LoVo (cell line): ENCODE data around the gene ASB4.
"Not testable (repeated sequence)": the region's sequence is repeated elsewhere in the genome, so short reads cannot be mapped to it uniquely, and the experiment has no call there.

Experiments
- DNase-seq: peaks from one replicate; pipeline ENCODE4 v3.0.0-alpha.2; 2016; ENCODE audit warnings: low spot score

ASB4 gene, protein sequence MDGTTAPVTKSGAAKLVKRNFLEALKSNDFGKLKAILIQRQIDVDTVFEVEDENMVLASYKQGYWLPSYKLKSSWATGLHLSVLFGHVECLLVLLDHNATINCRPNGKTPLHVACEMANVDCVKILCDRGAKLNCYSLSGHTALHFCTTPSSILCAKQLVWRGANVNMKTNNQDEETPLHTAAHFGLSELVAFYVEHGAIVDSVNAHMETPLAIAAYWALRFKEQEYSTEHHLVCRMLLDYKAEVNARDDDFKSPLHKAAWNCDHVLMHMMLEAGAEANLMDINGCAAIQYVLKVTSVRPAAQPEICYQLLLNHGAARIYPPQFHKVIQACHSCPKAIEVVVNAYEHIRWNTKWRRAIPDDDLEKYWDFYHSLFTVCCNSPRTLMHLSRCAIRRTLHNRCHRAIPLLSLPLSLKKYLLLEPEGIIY

DNA sequence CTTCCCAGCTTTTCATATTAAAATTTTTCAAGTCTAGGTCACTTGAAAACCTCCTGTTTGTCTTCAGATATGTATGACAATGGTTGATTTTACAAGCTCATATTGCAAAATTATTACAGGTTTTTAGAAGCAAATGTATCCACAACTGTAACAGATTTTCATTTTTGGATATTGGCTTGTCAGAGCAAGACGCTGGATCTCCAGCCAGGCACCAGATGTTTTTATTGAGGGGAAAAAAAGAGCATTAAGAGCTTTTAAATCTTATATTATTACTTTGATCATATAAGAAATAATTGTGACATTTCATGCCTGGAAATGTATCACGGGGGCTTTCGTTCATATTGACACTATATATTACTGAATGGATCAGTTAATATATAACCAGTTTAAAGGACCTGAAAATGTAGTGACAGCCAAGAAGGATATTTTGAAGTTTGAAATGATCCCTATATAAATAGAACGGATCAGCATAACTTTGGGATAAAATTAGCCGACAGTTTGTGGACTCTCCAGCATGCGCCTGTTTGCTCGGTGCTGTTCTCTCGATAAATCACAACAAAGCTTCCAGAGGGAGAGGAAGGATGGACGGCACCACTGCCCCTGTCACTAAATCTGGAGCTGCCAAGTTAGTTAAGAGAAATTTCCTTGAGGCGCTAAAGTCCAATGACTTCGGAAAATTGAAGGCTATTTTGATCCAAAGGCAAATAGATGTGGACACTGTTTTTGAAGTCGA, at the start of gene ASB4:
Gene ASB4 (plus strand): TSS at position 553 of the 733 bp plus-strand sequence. CDS start 29 bp downstream, at position 582.
- DNase-seq = no peak

DNA sequence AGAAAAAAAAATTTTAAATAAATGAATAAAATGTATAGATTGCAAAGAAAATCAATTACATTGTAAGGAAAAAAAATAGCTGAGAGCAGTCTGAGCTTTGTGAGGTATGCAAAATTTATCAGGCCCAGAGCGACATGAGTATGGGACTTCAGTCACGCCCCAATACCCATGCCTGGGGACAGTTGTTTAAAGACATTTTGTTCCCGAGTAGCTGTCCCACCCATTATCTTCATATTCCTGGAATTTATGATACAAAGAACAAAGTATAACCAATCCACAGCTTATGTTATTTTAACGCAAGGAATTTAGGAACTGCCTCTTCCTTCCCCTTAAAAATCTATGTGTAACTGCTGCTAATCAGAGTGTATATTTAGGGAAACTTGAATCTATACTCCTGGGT, 49.3 kb upstream of the ASB4 start:
- DNase-seq = no peak

GRCh38 chr7:95440394-95441038, 45.2 kb upstream of the ASB4 start:
- no peak for DNase-seq

DNA sequence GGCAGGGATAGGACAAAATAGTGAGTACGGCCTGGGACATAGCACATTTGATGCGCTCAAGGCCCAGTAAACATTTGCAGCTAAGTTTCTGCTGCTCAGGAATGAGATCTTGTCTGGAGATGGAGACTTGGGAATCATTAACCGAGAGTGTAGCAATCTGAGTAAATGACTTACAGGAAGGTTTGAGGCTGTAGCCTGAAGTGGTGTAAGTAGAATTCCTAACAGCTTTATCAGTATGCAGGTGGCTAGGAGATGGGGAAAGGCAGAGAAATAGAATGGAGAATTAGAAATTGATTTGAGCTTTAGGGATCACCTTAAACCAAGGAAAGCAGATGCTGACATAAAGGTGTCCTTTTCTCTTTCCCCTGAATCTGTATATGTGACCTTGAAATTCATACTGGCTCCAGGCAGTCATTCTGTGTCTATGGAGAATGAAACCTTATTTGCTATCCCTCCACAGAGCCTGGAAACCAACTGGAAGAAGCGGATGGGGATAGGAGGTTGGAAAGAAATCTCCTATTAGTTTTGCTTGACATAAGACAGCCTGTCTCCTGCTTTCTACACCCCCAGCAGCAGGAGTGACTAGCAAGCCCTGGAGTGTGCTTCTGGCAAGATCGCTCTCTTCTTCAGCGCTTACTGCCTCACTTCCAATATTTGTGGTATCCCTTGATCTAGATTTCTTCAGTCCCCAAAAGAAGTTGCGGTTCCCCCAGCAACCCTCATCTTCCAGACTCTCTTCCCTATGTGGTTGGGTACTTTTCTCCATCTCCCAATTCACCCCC, 44.5 kb upstream of the ASB4 start:
- DNase-seq = peak; percentile 59

- no peak for DNase-seq
These were observed 40.9 kb upstream of the ASB4 start for GRCh38 chr7:95444796-95445195.

GRCh38 chr7:95446618-95447017, 39.1 kb upstream of the ASB4 start:
- no peak for DNase-seq

- DNase-seq = no peak
These were observed 31.2 kb upstream of the ASB4 start for GRCh38 chr7:95454438-95455045.

GRCh38 chr7:95457947-95458346, 27.8 kb upstream of the ASB4 start:
- DNase-seq = no peak

DNA sequence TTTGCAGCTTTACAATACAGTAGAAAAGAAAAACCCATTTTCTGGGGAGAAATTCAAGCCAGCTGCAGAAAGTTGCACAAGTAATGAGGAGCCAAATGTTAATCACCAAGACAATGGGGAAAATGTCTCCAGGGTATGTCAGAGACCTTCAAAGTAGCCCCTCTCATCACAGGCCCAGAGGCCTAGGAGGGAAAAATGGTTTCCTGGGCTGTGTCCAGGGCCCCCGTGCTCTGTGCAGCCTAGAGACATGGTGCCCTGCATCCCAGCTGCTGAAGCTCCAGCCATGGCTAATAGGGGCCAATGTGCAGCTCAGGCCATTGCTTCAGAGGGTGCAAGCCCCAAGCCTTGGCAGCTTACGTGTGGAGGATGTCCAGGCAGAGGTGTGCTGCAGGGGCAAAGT, 25.1 kb upstream of the ASB4 start:
- DNase-seq = not testable (repeated sequence)

- DNase-seq = no peak
These were observed 17.7 kb upstream of the ASB4 start for GRCh38 chr7:95467912-95468607.

DNA sequence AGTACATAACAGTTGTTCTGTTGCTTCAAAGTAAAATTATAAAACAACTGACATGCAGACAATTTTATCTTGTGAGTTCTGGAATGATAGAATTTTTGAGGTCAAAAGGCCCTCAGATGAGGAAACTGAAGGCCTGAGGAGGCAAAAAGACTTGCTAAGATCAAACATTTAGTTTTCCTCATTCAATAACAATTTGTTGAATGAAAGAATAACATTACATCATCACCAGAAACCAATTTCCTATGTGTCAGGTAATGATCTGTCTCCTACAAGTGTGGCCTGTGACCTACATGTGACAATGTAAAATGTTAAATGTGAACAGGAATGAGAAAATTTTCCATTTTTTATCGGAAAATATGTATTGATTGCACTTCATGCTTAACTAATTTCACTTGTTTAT, 16.6 kb upstream of the ASB4 start:
- DNase-seq = no peak

DNA sequence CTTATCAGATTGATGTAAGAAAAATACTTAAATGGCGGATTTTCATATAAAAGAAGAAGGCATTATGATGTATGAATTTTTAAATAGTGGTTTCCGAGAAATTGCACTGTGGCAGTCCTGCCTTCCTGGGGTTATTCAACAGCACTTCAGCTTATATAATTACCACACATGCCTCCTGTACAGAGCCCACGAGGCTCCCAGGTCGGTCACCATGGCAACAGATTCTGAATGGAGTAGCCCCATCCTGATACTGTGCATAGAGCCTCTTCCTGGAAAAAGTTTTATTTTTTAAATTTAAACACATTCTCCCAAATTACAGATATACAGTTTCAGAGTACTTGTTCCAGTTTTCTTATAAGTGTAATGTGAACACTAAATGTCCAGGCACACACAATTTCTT, 15.9 kb upstream of the ASB4 start:
- no peak for DNase-seq

DNA sequence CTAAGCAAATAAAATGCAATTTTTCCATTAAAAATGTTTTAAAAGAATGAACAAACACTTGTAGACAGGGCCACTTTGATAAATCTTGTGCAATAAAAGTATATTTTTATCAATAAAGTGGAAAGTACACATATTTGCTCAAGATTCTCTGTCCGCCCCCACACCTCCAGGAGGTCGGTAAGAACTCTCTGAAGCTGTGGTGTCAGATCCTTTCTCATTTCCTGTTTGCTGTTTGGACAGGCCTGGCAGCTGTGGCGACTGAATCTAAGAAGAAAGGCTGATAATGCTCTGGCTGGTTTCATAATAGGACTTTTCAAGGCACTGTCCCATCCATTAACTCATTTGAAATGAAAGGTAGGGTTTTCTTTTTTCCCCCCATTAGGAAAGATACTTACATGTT, 15.3 kb upstream of the ASB4 start:
- DNase-seq = no peak

DNA sequence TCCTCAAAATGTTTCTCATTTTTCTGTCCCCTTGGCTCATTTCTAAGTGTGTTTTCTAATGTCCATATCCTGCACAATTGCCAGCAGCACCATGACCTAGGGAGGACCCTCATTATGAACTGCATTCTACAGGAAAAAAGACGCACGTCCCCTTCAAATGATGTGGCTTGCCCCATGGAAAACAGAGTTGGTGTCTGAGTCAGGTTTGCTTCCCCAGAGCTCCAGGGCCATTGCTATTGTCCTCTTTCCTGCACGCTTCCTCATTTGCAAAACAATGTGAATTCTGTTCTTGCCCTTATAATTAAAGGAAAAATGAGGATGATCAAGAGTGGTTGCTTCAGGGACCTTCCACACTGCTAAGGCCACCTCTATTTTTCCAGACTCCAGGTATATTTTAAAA, 14.7 kb upstream of the ASB4 start:
- no peak for DNase-seq

DNA sequence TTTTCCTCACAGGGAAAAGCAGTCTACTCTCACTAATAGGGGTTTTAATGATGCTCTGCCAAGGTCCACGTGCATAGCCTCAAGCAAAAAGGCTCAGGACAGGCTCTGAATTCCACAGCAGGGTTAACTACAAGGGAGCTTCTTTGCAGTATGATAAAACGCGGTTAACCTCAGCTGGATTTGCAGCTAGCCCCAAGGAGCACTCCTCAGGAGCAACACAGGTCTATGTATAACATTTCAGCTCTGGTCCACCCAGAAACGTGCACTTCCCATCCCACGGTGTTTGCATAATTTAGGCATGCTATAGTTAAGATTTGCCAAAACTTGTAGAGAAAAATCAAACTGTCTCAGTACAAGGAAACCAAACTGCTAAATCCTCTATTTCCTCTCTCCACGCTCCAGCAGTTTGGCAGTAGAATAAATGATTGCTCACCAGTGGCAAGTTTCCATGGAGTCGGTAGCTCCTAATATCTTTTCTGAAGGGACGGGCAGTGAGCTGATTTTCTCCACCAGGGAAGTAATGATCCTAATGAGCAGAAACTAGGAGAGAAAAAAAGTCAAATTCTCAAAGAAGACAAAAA, 13.1 kb upstream of the ASB4 start:
- DNase-seq = no peak

- DNase-seq = no peak
These were observed 12.3 kb upstream of the ASB4 start for GRCh38 chr7:95473276-95473985.

- DNase-seq = no peak
These were observed 9.5 kb upstream of the ASB4 start for GRCh38 chr7:95476072-95476847.

GRCh38 chr7:95476904-95477594, 8.7 kb upstream of the ASB4 start:
- DNase-seq = peak; percentile 81
